Ishikawa (cell line): Measurements from ENCODE around the gene EGLN3.

ENCODE experiments used
- CEBPB ChIP-seq: IDR thresholded peaks from 2 replicates; pipeline ENCODE4 v1.6.1; 2012
- CREB1 ChIP-seq: IDR thresholded peaks from 2 replicates; pipeline ENCODE4 v1.6.1; 2012; ENCODE audit warnings: low read depth
- EGR1 ChIP-seq: IDR thresholded peaks from 2 replicates; pipeline ENCODE4 v1.6.1; 2012
- EP300 ChIP-seq: IDR thresholded peaks from 2 replicates; pipeline ENCODE4 v1.6.1; 2012; ENCODE audit warnings: borderline replicate concordance
- FOXM1 ChIP-seq: IDR thresholded peaks from 2 replicates; pipeline ENCODE4 v1.6.1; 2012; ENCODE audit warnings: low read depth, borderline replicate concordance
- NFIC ChIP-seq: IDR thresholded peaks from 2 replicates; pipeline ENCODE4 v1.6.1; 2012
- RAD21 ChIP-seq: IDR thresholded peaks from 2 replicates; pipeline ENCODE4 v1.6.1; 2012; ENCODE audit warnings: low read depth
- TAF1 ChIP-seq: IDR thresholded peaks from 2 replicates; pipeline ENCODE4 v1.6.1; 2012; ENCODE audit warnings: low read depth, mild to moderate bottlenecking
- TCF12 ChIP-seq: IDR thresholded peaks from 2 replicates; pipeline ENCODE4 v1.6.1; 2012; ENCODE audit warnings: low read depth
- TEAD4 ChIP-seq: IDR thresholded peaks from 2 replicates; pipeline ENCODE4 v1.6.1; 2012
- YY1 ChIP-seq: IDR thresholded peaks from 2 replicates; pipeline ENCODE4 v1.6.1; 2012; ENCODE audit warnings: low read depth
- ZBTB7A ChIP-seq: IDR thresholded peaks from 2 replicates; pipeline ENCODE4 v1.6.1; 2012; ENCODE audit warnings: low read depth
- TF ChIP-seq, protein P1 (sequence below): IDR thresholded peaks from 2 replicates; pipeline ENCODE4 v1.6.1; 2012
- TF ChIP-seq, protein P2 (sequence below): IDR thresholded peaks from 2 replicates; pipeline ENCODE4 v1.6.1; 2012; ENCODE audit warnings: low read depth, mild to moderate bottlenecking
- TF ChIP-seq, protein P3 (sequence below): IDR thresholded peaks from 2 replicates; pipeline ENCODE4 v1.6.1; 2012

EGLN3 gene

DNA sequence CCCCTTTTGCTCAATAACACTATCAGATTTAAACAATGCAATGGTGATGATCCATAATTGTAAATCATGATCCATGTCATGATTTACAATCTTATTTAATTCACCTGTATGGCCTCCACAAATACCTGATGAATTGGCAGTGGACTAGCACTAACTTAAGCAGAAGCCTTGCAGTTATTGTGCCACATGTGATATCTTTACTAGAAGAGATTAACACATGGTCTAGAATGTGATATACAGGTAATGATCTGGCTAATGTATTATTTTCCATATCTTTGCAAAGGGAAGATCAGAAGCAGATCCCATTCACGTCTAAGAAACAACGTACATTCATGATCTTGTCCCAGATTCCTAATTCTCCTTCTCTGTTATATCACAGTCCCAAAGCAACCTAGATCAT, 66.0 kb downstream of the EGLN3 start:
- TF ChIP-seq CREB1 = no peak
- TF ChIP-seq, protein P1, sequence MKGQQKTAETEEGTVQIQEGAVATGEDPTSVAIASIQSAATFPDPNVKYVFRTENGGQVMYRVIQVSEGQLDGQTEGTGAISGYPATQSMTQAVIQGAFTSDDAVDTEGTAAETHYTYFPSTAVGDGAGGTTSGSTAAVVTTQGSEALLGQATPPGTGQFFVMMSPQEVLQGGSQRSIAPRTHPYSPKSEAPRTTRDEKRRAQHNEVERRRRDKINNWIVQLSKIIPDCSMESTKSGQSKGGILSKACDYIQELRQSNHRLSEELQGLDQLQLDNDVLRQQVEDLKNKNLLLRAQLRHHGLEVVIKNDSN = no peak
- no peak for TF ChIP-seq TCF12
- no peak for TF ChIP-seq EP300
- no peak for TF ChIP-seq YY1
- no peak for TF ChIP-seq TAF1
- TF ChIP-seq, protein P2, sequence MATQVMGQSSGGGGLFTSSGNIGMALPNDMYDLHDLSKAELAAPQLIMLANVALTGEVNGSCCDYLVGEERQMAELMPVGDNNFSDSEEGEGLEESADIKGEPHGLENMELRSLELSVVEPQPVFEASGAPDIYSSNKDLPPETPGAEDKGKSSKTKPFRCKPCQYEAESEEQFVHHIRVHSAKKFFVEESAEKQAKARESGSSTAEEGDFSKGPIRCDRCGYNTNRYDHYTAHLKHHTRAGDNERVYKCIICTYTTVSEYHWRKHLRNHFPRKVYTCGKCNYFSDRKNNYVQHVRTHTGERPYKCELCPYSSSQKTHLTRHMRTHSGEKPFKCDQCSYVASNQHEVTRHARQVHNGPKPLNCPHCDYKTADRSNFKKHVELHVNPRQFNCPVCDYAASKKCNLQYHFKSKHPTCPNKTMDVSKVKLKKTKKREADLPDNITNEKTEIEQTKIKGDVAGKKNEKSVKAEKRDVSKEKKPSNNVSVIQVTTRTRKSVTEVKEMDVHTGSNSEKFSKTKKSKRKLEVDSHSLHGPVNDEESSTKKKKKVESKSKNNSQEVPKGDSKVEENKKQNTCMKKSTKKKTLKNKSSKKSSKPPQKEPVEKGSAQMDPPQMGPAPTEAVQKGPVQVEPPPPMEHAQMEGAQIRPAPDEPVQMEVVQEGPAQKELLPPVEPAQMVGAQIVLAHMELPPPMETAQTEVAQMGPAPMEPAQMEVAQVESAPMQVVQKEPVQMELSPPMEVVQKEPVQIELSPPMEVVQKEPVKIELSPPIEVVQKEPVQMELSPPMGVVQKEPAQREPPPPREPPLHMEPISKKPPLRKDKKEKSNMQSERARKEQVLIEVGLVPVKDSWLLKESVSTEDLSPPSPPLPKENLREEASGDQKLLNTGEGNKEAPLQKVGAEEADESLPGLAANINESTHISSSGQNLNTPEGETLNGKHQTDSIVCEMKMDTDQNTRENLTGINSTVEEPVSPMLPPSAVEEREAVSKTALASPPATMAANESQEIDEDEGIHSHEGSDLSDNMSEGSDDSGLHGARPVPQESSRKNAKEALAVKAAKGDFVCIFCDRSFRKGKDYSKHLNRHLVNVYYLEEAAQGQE = no peak

DNA sequence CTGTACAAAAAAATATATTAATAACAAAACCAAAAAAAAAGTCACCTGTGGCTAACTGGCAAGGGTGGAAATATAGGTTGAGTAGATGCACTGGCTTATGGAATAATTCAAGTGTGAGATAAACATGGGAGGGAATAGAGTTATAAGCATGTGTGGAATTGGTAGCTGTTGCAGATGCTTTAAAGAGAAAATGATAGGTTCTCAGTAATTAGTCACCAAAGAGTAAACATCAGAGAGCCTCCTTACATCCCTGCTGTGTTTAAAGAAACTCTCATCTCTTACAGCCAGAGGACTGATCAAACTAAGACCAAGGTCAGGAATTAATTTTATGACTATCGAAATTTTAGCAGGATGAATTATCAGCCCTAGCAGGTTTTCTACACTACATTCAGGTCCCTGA, 70.5 kb downstream of the EGLN3 start:
- TF ChIP-seq, protein P1 = no peak
- TF ChIP-seq ZBTB7A (no peak), FOXM1 (no peak)

DNA sequence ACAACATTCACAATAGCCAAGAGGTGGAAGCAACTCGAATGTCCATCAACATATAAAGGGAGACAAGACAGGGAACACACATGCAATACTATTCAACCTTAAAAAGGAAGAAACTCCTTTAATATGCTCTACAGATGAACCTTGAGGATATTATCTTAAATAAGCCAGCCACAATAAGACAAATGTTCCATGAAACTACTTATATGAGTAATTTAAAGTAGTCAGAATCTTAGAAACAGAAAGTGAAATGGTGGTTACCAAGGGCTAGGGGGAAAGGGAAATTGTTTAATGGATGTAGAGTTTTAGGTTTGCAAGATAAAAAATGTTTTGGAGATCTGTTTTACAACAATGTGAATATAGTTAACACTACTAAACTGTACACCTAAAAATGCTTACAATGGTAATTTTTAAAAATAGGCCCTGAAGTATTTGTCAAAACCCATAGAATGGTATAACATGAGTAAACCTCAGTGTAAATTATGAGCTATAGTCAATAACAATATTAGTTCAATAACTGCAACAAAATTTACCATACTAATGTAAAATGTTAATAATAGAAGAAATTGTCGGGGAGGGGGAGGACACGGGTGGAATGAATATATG, 71.1 kb downstream of the EGLN3 start:
- no peak for TF ChIP-seq YY1
- TF ChIP-seq, protein P2 = no peak
- no peak for TF ChIP-seq ZBTB7A
- TF ChIP-seq CREB1 = no peak
- no peak for TF ChIP-seq EGR1
- TF ChIP-seq, protein P1 = no peak
- TF ChIP-seq, protein P3, sequence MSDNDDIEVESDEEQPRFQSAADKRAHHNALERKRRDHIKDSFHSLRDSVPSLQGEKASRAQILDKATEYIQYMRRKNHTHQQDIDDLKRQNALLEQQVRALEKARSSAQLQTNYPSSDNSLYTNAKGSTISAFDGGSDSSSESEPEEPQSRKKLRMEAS = no peak
- no peak for TF ChIP-seq TCF12
- TF ChIP-seq CEBPB = no peak
- no peak for TF ChIP-seq RAD21
- TF ChIP-seq FOXM1 = no peak
- no peak for TF ChIP-seq NFIC
- no peak for TF ChIP-seq EP300
- no peak for TF ChIP-seq TEAD4
- TF ChIP-seq TAF1 = no peak

DNA sequence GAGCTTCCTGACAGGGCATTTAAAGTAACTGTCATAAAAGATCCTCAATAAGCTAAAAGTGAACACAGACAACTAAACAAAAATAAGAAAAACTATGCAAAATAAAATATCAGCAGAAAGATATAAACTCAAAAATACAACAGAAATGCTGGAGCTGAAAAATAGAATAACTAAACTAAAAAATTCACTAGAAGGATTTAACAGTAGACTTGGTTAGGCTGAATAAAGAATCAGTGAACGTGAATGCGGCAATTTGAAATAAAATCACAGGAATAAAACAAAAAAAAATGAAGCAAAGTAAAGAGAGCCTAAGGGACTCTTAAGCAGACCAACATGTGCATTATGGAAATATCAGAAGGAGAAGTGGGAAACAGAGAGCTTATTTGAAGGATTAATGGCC, 74.6 kb downstream of the EGLN3 start:
- TF ChIP-seq, protein P3 = no peak
- no peak for TF ChIP-seq FOXM1
- TF ChIP-seq CEBPB = no peak
- TF ChIP-seq, protein P2 = no peak
- TF ChIP-seq CREB1 = no peak
